SU-DHL-6 (cell line): ENCODE results near the gene GMIP.

Source experiments
- H2AFZ ChIP-seq: fragments of 200-600 bp; sonication (generic); 2 replicates; pipeline ENCODE4 v1.6.1; 2014; ENCODE audit warnings: low read depth, mild to moderate bottlenecking, moderate library complexity, mixed read lengths, antibody characterized with exemption, low read length; ENCODE audit not compliant: severe bottlenecking
- H3F3A ChIP-seq: fragments of 200-600 bp; shearing (Covaris generic); 2 replicates; pipeline ENCODE4 v1.6.0; 2016; ENCODE audit warnings: antibody characterized with exemption, mild to moderate bottlenecking; ENCODE audit not compliant: insufficient read depth
- H3K27ac ChIP-seq: fragments of 200-600 bp; sonication (generic); 2 replicates; pipeline ENCODE4 v1.5.1; 2016; ENCODE audit warnings: low read depth, mild to moderate bottlenecking, low read length, moderate library complexity, mixed read lengths
- H3K27me3 ChIP-seq: fragments of 200-600 bp; sonication (generic), shearing (Covaris generic); 2 replicates; pipeline ENCODE4 v1.6.0; 2014; ENCODE audit warnings: mild to moderate bottlenecking, low read length
- H3K36me3 ChIP-seq: fragments of 200-600 bp; sonication (generic); 2 replicates; pipeline ENCODE4 v1.6.1; 2014; ENCODE audit warnings: mild to moderate bottlenecking, low read length, mixed read lengths
- H3K4me2 ChIP-seq: fragments of 300-600, 200-600 bp; shearing (Covaris generic), sonication (generic); 2 replicates; pipeline ENCODE4 v1.6.0; 2014; ENCODE audit warnings: low read length, low read depth, mild to moderate bottlenecking; ENCODE audit not compliant: poor library complexity, severe bottlenecking
- H3K4me3 ChIP-seq: fragments of 200-600 bp; sonication (generic); 2 replicates; pipeline ENCODE4 v1.5.1; 2014; ENCODE audit warnings: antibody characterized with exemption, low read length, mild to moderate bottlenecking, mixed read lengths; ENCODE audit not compliant: insufficient read depth, poor library complexity, severe bottlenecking
- H3K79me2 ChIP-seq: fragments of 200-600 bp; sonication (generic); 2 replicates; pipeline ENCODE4 v1.6.1; 2014; ENCODE audit warnings: mild to moderate bottlenecking, low read length, moderate library complexity; ENCODE audit not compliant: insufficient read depth
- H3K9ac ChIP-seq: fragments of 200-600 bp; sonication (generic); 2 replicates; pipeline ENCODE4 v1.7.0; 2014; ENCODE audit warnings: mild to moderate bottlenecking, low read length
- H3K9me2 ChIP-seq: fragments of 200-600 bp; sonication (generic); replicated peaks from 2 replicates; pipeline ENCODE4 v1.6.1; 2014; ENCODE audit warnings: low read length; ENCODE audit not compliant: insufficient read depth
- H3K9me3 ChIP-seq: fragments of 200-600 bp; sonication (generic); 2 replicates; pipeline ENCODE4 v1.6.1; 2014; ENCODE audit warnings: low read length, mixed read lengths; ENCODE audit not compliant: insufficient read depth
- H4K20me1 ChIP-seq: fragments of 200-600 bp; sonication (generic); 2 replicates; pipeline ENCODE4 v1.6.1; 2014; ENCODE audit warnings: low read depth, mild to moderate bottlenecking, antibody characterized with exemption, low read length, moderate library complexity, mixed read lengths
- CTCF ChIP-seq: fragments of 200-600 bp; sonication (generic); IDR thresholded peaks from one replicate; pipeline ENCODE4 v1.5.1; 2017; ENCODE audit warnings: antibody characterized with exemption, mild to moderate bottlenecking, low read length, moderate library complexity; ENCODE audit not compliant: insufficient read depth, poor library complexity, severe bottlenecking
- EZH2phosphoT487 ChIP-seq: fragments of 200-600 bp; sonication (generic), shearing (Covaris generic); conservative IDR thresholded peaks from 2 replicates; pipeline ENCODE4 v1.6.1; 2018; ENCODE audit warnings: mild to moderate bottlenecking, antibody characterized with exemption, low read length, moderate library complexity, mixed read lengths

GMIP gene

GRCh38 chr19:19630062-19630414, 13.4 kb downstream of the GMIP start:
- Histone ChIP-seq H3K9ac (no peak overlapping the region), H3K79me2 (no peaks in the 10 kb centered on the region), H3K4me2 (no peak overlapping the region), H3K9me3 (no peaks in the 10 kb centered on the region), H4K20me1 (no peaks in the 10 kb centered on the region), H3K27me3 (no peaks in the 10 kb centered on the region), H3K9me2 (no peaks in the 10 kb centered on the region), H3F3A (peaks cover 11% of the 10 kb centered on the region; the same call in 1 of the 2 replicates), H3K36me3 (0 out of 2 replicates have a peak, but pooled peaks cover 3% of the 10 kb centered on the region), H3K4me3 (no peak overlapping the region), H2AFZ (no peak overlapping the region), H3K27ac (no peak overlapping the region)
- TF ChIP-seq EZH2phosphoT487, result no peak
- no peak for TF ChIP-seq CTCF

GRCh38 chr19:19628501-19629134, 14.8 kb downstream of the GMIP start:
- H3K36me3 ChIP-seq, result 0 out of 2 replicates have a peak, but pooled peaks cover 3% of the 10 kb centered on the region
- no peaks in the 10 kb centered on the region for H3K9me3 ChIP-seq
- peaks cover 11% of the 10 kb centered on the region; the same call in 1 of the 2 replicates for H3F3A ChIP-seq
- H3K4me2 ChIP-seq, result peak overlapping the region; percentile 71
- TF ChIP-seq EZH2phosphoT487, result no peak
- TF ChIP-seq CTCF, result no peak
- H3K4me3 ChIP-seq, result peak overlapping the region; percentile 66
- no peak overlapping the region for H2AFZ ChIP-seq
- H3K9me2 ChIP-seq, result no peaks in the 10 kb centered on the region
- H3K79me2 ChIP-seq, result no peaks in the 10 kb centered on the region
- H4K20me1 ChIP-seq, result no peaks in the 10 kb centered on the region
- no peaks in the 10 kb centered on the region for H3K27me3 ChIP-seq
- peak overlapping the region; percentile 59 for H3K27ac ChIP-seq
- peak overlapping the region; percentile 83 for H3K9ac ChIP-seq

- Histone ChIP-seq H3K79me2 (no peaks in the 10 kb centered on the region), H2AFZ (peak within 1 kb of the TSS; percentile 70)
Observed at GRCh38 chr19:19627621-19628500, 15.6 kb downstream of the GMIP start, which contains the start of gene LPAR2. TSS of gene LPAR2 (minus strand) at chr19:19628220. CDS start at chr19:19627275, 945 bp downstream.

More at GRCh38 chr19:19627621-19628500, 15.6 kb downstream of the GMIP start, which contains the start of gene LPAR2:
- Histone ChIP-seq H3K4me3 (peak within 1 kb of the TSS; percentile 66), H4K20me1 (no peaks in the 10 kb centered on the region), H3K4me2 (peak within 1 kb of the TSS; percentile 71), H3K27me3 (no peaks in the 10 kb centered on the region), H3F3A (peaks cover 11% of the 10 kb centered on the region; the same call in 1 of the 2 replicates), H3K9me3 (no peaks in the 10 kb centered on the region), H3K36me3 (no peaks in the 10 kb centered on the region), H3K9ac (peak within 1 kb of the TSS; percentile 83), H3K27ac (peak within 1 kb of the TSS; percentile 66), H3K9me2 (no peaks in the 10 kb centered on the region)
- TF ChIP-seq CTCF (no peak), EZH2phosphoT487 (no peak)
